Mucosa of stomach (tissue), 1 donor: ENCODE measurements around the gene KCTD6.

Source experiments
- H3K27me3 ChIP-seq: one replicate; pipeline ENCODE4 v1.7.0; 2013; ENCODE audit warnings: mild to moderate bottlenecking, low read length; ENCODE audit not compliant: control insufficient read depth, insufficient read depth
- H3K36me3 ChIP-seq: one replicate; pipeline ENCODE4 v1.7.0; 2013; ENCODE audit warnings: low read length; ENCODE audit not compliant: control insufficient read depth, insufficient read depth
- H3K4me1 ChIP-seq: one replicate; pipeline ENCODE4 v1.7.0; 2013; ENCODE audit warnings: mild to moderate bottlenecking, low read length; ENCODE audit not compliant: control insufficient read depth, insufficient read depth
- H3K4me3 ChIP-seq: one replicate; pipeline ENCODE4 v1.7.0; 2013; ENCODE audit warnings: low read length
- H3K9ac ChIP-seq: one replicate; pipeline ENCODE4 v1.7.0; 2013; ENCODE audit warnings: mild to moderate bottlenecking, low read length, moderate library complexity
- H3K9me3 ChIP-seq: one replicate; pipeline ENCODE4 v1.7.0; 2013; ENCODE audit warnings: mild to moderate bottlenecking, low read length, moderate library complexity; ENCODE audit not compliant: control insufficient read depth
- donor health status: Pancreatic carcinoma.

The KCTD6 gene

DNA sequence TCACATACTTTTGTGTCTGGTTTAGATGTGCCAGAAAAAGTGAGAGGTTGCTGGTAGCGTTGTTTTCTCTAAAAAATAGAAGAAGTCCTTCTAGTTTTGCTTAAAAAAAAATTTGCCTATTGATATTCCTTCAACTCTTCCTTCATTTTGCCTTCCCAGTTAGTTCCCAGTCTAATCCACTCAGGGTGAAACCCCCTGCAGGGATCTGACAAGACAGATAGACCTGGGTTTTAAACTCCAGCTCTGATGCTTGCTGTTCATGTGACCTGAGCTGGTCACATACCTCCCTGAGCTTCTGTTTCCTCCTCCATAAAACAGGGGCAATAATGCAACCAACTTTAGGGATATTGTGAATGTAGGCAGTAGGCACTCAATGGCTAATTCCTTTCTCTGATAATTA, 18.6 kb upstream of the KCTD6 start:
- Histone ChIP-seq H3K36me3 (no peaks in the 10 kb centered on the region), H3K4me3 (no peak overlapping the region)

DNA sequence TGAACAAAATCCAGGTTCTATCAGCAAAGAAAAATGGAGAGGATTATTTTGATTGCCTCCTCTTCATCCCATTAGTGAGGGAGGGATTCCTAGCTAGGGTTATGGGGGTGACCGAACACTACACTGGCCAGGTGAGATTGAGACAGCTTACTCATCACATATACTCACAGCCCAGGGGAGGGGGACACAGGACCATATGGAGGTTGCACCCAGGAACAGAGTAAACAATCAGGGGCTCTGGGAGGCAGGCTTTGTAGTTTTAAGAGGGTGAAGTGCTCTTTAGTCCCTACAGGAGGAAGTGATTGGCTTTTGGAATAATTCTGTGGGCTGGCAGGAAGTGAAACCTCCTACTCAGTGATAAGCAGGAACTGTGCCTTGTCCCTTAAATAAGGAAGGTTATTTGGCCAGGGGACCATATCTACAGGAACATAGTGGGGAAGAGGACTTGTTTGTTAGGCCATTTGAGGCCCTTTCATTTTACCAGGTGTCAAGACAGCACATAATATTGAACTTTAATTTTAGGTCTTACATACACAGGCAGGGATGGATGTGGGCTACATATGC, 17.5 kb upstream of the KCTD6 start:
- Histone ChIP-seq H3K27me3 (no peaks in the 10 kb centered on the region), H3K9ac (no peak overlapping the region), H3K9me3 (no peaks in the 10 kb centered on the region), H3K4me1 (peaks cover 32% of the 10 kb centered on the region), H3K4me3 (no peak overlapping the region), H3K36me3 (no peaks in the 10 kb centered on the region)

More for the DNA sequence above, 18.6 kb upstream of the KCTD6 start:
- no peaks in the 10 kb centered on the region for H3K9me3 ChIP-seq
- peaks cover 32% of the 10 kb centered on the region for H3K4me1 ChIP-seq
- H3K27me3 ChIP-seq: no peaks in the 10 kb centered on the region
- no peak overlapping the region for H3K9ac ChIP-seq

DNA sequence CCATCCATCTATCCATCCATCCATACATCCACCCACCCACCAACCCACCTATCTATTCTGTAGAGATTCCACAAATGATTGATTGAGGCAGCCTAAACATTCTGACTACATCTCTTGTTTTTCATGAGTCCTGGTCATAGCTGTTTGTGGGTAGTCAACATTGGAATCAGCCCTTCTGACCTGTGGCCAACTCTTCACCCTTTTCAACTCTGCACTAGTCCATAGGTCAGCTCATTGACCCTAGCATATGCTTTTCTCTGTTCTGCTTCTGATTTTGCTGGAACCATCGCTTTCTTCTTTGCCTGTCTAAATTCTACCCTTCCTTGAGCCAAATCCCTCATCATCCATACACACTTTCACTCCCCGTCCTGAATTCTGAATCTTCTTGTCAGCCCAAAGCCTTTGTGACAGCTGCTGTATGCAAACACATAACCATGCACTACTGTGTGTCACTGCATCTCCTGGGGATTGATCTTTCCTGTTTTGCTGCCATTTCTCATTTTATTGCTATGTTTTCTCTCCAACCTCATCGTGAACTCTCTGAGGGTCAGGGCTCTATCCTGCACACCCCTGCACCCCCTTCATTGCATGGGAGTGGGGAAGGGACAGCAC, 16.8 kb upstream of the KCTD6 start:
- H3K27me3 ChIP-seq: no peaks in the 10 kb centered on the region
- H3K4me3 ChIP-seq: no peak overlapping the region
- H3K9me3 ChIP-seq: no peaks in the 10 kb centered on the region
- peaks cover 32% of the 10 kb centered on the region for H3K4me1 ChIP-seq
- no peak overlapping the region for H3K9ac ChIP-seq
- H3K36me3 ChIP-seq: no peaks in the 10 kb centered on the region

DNA sequence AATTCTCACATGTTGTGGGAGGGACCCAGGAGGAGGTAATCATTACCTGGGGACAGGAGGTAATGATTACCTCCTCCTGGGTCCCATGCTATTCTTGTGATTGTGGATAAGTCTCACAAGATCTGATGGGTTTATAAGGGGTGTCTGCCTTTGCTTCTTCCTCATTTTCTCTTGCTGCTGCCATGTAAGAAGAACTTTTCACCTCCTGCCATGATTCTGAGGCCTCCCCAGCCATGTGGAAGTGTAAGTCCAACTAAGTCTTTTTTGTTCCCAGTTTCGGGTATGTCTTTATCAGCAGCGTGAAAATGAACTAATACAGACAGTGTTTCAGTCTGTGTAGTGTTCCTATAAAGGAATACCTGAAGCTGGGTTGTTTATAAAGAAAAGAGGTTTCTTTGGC, 13.1 kb upstream of the KCTD6 start:
- Histone ChIP-seq H3K4me1 (peaks cover 13% of the 10 kb centered on the region), H3K27me3 (no peaks in the 10 kb centered on the region), H3K9me3 (no peaks in the 10 kb centered on the region), H3K36me3 (no peaks in the 10 kb centered on the region), H3K9ac (no peak overlapping the region), H3K4me3 (no peak overlapping the region)

DNA sequence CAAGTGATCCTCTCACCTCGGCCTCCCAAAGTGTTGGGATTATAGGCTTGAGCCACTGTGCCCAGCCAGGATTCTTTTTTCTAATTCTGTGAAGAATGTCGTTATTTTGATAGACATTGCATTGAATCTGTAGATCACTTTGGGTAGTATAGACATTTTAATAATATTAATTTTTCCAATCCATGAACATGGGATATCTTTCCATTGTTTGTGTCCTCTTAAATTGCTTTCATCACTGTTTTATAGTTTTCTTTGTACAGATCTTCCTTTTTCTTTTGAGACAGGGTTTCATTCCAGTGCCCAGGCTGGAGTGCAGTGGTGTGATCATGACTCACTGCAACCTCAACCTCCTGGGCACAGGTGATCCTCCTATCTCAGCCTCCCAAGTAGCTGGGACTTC, 11.6 kb upstream of the KCTD6 start:
- Histone ChIP-seq H3K36me3 (no peaks in the 10 kb centered on the region), H3K27me3 (no peaks in the 10 kb centered on the region), H3K9ac (no peak overlapping the region), H3K9me3 (no peaks in the 10 kb centered on the region), H3K4me3 (no peak overlapping the region), H3K4me1 (no peaks in the 10 kb centered on the region)

DNA sequence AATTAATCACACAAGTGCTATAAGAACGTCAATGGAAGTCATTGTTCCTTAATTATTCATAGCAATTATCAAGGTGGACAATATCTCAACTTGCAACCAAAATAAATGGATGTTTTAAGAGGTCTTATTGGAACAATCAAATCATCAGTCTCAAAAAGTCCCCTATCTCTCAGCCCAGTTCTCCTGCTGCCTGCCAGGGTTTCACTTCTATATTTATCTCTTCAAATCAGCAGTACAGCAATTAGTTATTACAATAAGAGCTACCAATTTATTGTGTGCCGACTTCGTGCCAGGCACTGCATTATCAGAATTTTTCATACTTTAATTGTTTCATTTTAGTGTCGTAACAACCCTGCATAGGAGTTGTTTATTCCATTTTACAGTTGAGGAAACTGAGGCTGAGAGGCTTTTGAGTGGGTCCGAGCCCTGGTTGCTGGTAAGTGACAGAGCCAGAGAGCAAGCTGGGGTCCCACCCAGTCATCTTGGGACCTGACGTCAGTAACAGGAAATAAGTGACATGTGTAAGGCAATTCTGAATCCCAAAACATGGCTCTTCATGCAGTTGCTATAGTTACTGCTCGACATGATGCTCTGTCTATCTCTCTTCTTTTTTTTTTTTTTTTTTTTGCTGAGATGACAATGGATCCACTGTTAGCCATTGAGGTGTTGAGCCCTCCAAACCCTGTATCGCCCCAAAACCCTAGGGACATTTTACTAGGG, 8.8 kb upstream of the KCTD6 start:
- no peaks in the 10 kb centered on the region for H3K9me3 ChIP-seq
- H3K27me3 ChIP-seq: no peaks in the 10 kb centered on the region
- no peaks in the 10 kb centered on the region for H3K36me3 ChIP-seq
- H3K4me3 ChIP-seq: no peak overlapping the region
- H3K4me1 ChIP-seq: peaks cover 9% of the 10 kb centered on the region
- H3K9ac ChIP-seq: no peak overlapping the region

DNA sequence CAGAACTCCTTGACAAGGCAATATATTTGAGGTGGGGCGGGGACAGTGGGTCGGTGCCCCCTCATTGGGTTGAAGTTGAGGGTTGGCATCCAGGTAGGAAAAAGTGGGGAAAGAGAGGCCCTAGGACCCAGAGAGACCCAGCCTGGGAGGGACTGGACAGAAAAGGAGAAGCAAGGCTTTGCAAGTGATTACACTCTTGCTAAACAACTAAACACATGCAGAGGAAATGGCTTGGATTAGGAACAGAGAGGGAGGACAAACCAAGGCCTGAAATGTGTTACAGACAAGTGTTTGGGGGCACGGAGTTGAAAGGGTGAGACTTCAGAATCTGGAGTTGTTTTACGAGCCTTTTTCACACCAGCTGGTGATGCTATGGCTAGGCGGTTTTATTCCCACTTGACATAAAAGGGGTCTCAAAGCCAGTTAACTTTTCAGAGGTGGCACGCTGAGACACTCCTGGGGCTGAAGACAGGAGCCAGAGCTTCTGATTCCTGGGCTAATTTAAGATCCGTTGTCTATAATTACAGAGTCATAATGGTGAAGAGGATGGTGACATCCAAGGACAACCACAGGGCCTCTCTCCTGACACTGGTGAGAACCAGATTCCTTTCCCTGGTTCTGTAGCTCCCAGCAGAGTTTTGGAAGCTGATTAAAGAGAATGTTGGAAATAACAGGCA, 7.7 kb upstream of the KCTD6 start:
- no peaks in the 10 kb centered on the region for H3K27me3 ChIP-seq
- no peaks in the 10 kb centered on the region for H3K9me3 ChIP-seq
- no peak overlapping the region for H3K9ac ChIP-seq
- H3K36me3 ChIP-seq: no peaks in the 10 kb centered on the region
- no peak overlapping the region for H3K4me3 ChIP-seq
- peaks cover 9% of the 10 kb centered on the region for H3K4me1 ChIP-seq

DNA sequence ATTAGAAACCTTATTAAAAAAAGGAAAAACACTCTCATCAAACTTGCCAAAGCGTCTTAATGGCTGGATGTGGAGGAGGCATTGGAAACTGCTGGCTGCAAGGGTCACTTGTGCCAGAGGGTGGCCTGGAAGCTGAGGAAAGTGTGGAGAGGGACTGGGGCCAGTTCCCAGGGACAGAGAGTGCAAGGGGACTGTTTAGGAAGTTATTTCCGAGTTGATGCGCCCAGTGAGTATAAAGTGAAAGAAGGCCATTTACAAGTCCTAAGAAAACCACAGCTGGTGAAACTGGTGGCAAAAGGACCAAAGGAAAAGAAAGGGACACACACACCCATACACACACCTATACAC, 7.2 kb upstream of the KCTD6 start:
- Histone ChIP-seq H3K4me3 (no peak overlapping the region), H3K9ac (no peak overlapping the region), H3K9me3 (no peaks in the 10 kb centered on the region), H3K27me3 (no peaks in the 10 kb centered on the region), H3K36me3 (no peaks in the 10 kb centered on the region), H3K4me1 (peaks cover 9% of the 10 kb centered on the region)

DNA sequence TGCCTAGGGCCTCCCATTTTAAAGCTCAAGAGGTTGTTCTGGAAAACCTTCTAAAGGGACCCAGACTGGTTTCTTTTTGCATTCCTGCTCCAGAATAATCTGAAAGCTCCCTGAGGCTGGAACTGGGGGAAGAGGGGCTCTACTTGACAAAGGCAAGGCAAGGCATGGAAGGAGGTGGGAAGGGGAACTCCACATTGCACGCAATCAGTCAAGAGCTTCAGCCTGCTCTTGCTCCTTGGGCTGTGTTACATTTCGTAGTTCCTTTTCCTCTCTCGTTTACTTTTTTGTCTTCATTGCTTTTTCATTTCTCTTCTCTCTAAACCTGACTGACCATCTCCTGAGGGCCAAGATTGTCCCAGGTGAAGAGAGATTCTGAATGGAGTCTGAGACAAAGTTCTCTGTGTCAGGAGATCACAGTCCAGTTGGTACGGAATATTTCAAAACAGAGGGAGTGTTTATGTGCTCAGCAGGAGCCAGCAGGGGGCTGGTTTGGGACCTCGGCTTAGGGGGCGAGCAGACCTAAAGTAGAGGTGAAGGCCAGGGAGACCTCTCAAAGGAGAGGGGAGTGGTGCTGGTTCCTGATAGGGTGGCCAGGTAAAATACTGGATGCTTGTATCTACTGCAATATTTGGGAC, 6.0 kb upstream of the KCTD6 start:
- Histone ChIP-seq H3K9me3 (no peaks in the 10 kb centered on the region), H3K4me3 (no peak overlapping the region), H3K27me3 (no peaks in the 10 kb centered on the region), H3K36me3 (no peaks in the 10 kb centered on the region), H3K4me1 (peaks cover 10% of the 10 kb centered on the region), H3K9ac (no peak overlapping the region)

DNA sequence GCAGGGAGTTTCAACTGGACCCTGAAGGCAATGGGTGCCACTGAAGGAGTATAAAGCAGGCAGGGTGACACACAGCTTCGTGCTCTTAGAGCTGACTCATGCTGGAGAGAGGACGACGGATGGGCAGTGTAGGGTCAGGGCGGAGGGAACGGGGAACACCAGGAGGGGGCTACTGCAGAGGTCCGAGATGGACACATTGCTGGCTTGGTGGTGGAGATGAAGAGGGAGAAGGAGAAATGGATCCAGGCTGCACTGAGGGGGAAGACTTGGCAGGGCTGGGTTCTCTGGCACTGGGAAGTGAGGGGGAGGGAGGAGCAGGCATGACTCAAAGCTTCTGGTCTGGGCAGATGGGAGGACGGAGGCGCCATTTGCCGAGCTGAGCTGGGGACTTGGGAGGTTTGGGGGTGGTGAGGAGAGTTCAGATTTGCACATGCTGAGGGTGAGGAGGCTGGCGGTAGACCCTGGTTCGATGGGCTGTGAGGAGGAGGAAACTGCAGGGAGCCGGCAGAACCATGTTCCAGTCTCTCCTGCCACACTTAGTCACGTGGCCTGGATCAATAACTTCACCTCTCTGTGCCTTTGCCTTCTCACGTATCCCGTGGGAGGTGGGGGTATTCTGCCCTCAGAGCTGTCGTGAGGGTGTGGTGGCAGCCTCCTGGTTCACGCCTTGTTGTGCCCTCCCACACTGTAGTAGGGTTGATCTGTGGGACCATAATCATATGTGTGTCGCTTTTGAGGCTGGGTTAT, 4.6 kb upstream of the KCTD6 start:
- H3K4me1 ChIP-seq: peaks cover 16% of the 10 kb centered on the region
- no peak overlapping the region for H3K4me3 ChIP-seq
- no peaks in the 10 kb centered on the region for H3K9me3 ChIP-seq
- no peaks in the 10 kb centered on the region for H3K36me3 ChIP-seq
- no peaks in the 10 kb centered on the region for H3K27me3 ChIP-seq
- H3K9ac ChIP-seq: no peak overlapping the region

DNA sequence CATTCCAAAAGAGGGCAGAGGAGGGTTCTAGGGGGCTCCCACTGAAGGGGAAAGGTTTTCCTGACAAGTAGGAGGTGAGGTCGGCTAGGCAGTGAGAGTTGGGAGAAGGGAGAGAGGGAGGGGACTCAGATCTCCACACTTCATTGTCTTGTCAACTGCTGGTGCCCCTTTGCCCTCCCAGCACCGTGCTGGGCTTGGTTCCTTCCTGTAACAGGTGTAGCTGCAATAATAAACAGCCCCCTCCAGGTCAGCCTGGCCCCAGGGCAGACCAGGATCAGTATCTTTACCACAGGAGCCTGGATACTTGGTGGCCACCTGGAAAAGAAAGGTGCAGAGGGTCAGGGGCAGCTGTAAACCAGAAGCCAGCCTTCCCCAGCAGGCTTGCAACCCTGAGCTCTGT, 2.9 kb upstream of the KCTD6 start:
- no peaks in the 10 kb centered on the region for H3K27me3 ChIP-seq
- H3K9ac ChIP-seq: no peak overlapping the region
- peaks cover 27% of the 10 kb centered on the region for H3K4me1 ChIP-seq
- no peaks in the 10 kb centered on the region for H3K36me3 ChIP-seq
- H3K4me3 ChIP-seq: no peak overlapping the region
- no peaks in the 10 kb centered on the region for H3K9me3 ChIP-seq
